ENCODE data around the gene CAMP.

DNA sequence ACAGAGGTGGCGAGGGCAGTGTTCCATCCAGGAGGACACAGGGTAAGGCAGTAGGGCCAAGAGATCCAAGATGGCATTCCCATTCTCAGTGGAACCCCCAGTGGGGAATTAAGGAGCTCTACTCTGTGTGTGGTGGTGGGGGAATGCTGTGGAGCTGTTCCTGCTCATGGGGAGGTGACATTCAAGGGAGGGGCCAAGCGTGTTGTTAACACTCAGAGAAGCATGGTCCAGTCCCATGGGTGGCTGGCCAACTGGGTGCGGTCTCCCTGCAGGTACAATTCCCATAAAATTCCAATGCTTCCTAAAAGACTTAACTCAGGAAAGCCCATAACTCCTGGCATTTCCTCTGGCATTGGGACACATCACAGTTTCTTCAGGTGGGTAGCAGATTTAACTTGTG, 2.3 kb downstream of the CAMP start:
- TF ChIP-seq, protein P1, sequence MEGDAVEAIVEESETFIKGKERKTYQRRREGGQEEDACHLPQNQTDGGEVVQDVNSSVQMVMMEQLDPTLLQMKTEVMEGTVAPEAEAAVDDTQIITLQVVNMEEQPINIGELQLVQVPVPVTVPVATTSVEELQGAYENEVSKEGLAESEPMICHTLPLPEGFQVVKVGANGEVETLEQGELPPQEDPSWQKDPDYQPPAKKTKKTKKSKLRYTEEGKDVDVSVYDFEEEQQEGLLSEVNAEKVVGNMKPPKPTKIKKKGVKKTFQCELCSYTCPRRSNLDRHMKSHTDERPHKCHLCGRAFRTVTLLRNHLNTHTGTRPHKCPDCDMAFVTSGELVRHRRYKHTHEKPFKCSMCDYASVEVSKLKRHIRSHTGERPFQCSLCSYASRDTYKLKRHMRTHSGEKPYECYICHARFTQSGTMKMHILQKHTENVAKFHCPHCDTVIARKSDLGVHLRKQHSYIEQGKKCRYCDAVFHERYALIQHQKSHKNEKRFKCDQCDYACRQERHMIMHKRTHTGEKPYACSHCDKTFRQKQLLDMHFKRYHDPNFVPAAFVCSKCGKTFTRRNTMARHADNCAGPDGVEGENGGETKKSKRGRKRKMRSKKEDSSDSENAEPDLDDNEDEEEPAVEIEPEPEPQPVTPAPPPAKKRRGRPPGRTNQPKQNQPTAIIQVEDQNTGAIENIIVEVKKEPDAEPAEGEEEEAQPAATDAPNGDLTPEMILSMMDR (conservative IDR thresholded peaks at IDR 0.05 in 1 of 2, IDR thresholded peaks at IDR 0.05 in 1 of 2; ENCODE audit: low read depth in 1 of 2, low read length in 2 of 2) = no peak
- TF ChIP-seq EZH2 (IDR thresholded peaks at IDR 0.05; ENCODE audit: low read length, missing control alignments) = no peak
